Subcutaneous adipose tissue (tissue), 4 donors: ENCODE measurements around the gene SLC27A3. TPM values are rescaled to one million over a fixed set of nuclear protein-coding genes. Genes with fewer than 3 reads are reported as not detected.

Experiments used
- total RNA-seq, 4 donors: library from RNA; depleted of rRNA; stranded (reverse); fragments of >200 nt; gene quantifications; one replicate each; pipeline ENCODE4 v1.1.0, GENCODE V29; 2016
- TF ChIP-seq, protein P1 (sequence below): fragments of 450-650 bp; IDR thresholded peaks from one replicate; pipeline ENCODE4 v1.5.1; 2016; ENCODE audit warnings: low read depth, mild to moderate bottlenecking, control low read depth, antibody characterized with exemption, moderate library complexity

SLC27A3 gene
- total RNA-seq, 4 donors from 2014 or later: 20.4 to 104 (median 46.0) TPM

DNA sequence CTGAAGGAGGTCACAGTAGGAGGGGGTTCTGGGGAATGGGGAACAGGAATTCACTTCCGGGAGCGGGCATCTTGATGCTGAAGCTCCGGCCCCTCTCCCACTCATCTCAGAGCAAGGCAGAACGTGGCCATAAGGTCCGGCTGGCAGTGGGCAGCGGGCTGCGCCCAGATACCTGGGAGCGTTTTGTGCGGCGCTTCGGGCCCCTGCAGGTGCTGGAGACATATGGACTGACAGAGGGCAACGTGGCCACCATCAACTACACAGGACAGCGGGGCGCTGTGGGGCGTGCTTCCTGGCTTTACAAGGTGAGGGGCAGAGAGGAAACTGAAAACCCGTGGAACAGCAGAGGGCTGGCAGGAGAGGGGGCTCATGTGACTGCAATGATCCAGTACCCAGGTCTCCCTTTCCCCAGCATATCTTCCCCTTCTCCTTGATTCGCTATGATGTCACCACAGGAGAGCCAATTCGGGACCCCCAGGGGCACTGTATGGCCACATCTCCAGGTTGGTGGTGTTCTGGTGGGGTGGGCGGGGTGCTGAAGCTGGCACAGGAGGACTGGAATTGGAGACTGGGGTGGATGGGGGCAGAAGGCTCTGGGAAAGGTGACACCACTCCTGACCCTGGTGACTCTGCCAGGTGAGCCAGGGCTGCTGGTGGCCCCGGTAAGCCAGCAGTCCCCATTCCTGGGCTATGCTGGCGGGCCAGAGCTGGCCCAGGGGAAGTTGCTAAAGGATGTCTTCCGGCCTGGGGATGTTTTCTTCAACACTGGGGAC lies 3.0 kb downstream of the SLC27A3 start:
- TF ChIP-seq, protein P1, sequence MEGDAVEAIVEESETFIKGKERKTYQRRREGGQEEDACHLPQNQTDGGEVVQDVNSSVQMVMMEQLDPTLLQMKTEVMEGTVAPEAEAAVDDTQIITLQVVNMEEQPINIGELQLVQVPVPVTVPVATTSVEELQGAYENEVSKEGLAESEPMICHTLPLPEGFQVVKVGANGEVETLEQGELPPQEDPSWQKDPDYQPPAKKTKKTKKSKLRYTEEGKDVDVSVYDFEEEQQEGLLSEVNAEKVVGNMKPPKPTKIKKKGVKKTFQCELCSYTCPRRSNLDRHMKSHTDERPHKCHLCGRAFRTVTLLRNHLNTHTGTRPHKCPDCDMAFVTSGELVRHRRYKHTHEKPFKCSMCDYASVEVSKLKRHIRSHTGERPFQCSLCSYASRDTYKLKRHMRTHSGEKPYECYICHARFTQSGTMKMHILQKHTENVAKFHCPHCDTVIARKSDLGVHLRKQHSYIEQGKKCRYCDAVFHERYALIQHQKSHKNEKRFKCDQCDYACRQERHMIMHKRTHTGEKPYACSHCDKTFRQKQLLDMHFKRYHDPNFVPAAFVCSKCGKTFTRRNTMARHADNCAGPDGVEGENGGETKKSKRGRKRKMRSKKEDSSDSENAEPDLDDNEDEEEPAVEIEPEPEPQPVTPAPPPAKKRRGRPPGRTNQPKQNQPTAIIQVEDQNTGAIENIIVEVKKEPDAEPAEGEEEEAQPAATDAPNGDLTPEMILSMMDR: no peak

DNA sequence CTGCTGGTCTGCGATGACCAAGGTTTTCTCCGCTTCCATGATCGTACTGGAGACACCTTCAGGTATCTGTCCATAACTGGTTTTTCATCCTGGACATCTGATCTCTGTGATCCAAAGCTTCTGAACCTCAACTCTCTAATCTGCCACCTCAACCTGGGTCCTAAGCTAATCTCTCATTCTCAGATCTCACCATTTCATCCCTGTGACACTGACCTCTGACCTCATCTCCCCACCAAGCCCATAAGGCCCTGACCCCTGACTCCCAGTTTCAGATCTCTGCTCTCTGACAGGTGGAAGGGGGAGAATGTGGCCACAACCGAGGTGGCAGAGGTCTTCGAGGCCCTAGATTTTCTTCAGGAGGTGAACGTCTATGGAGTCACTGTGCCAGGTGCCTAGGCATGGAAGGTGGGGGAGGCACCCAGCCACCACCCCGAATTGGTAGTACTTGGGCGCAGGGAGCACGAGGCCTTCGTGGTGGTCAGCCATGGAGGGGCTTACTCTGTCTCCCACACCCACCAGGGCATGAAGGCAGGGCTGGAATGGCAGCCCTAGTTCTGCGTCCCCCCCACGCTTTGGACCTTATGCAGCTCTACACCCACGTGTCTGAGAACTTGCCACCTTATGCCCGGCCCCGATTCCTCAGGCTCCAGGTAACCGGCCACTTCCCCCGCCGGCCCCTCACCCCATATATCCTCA lies 3.8 kb downstream of the SLC27A3 start:
- TF ChIP-seq, protein P1: no peak

DNA sequence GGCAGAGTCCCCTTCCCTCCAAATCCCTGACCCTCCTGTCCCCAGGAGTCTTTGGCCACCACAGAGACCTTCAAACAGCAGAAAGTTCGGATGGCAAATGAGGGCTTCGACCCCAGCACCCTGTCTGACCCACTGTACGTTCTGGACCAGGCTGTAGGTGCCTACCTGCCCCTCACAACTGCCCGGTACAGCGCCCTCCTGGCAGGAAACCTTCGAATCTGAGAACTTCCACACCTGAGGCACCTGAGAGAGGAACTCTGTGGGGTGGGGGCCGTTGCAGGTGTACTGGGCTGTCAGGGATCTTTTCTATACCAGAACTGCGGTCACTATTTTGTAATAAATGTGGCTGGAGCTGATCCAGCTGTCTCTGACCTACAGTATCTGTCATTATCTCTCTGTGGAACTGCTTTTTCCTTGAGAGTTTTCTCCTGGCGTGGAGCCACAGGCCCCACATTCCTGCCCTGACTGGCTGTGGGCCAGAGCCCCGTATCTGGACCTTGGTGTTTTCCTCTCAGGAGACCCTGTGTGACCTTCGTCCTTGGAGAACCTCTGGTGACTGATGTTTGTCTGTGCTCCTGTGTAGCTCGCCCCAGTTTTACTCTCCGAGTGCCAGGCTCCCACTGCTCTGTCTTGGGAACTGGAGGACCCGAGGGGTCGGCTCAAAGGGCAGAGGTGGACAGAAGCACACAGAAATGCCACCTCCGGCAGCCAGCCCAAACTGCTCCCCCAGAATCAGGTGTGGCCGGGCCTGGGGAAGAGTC lies 4.8 kb downstream of the SLC27A3 start:
- TF ChIP-seq, protein P1: no peak

DNA sequence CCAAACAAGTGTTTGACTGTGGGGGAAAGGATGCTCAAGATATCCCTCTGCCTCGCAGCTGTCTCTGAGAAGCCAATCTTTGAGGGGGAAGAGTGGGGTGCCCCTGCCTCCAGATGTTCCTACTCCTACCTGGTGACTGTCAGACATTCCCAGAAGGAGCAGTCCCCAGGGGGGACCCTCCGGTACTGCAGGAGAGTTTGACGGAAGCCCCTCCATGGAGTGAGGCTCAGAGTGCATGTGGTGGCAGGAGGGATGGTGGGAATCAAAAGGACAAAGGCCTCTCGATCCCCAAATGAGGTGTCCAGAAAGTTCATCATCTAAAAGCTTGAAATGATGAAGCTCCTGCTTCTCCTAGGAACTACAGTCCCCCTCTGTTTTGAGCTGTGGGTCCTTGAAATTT lies 5.3 kb downstream of the SLC27A3 start:
- TF ChIP-seq, protein P1: no peak

DNA sequence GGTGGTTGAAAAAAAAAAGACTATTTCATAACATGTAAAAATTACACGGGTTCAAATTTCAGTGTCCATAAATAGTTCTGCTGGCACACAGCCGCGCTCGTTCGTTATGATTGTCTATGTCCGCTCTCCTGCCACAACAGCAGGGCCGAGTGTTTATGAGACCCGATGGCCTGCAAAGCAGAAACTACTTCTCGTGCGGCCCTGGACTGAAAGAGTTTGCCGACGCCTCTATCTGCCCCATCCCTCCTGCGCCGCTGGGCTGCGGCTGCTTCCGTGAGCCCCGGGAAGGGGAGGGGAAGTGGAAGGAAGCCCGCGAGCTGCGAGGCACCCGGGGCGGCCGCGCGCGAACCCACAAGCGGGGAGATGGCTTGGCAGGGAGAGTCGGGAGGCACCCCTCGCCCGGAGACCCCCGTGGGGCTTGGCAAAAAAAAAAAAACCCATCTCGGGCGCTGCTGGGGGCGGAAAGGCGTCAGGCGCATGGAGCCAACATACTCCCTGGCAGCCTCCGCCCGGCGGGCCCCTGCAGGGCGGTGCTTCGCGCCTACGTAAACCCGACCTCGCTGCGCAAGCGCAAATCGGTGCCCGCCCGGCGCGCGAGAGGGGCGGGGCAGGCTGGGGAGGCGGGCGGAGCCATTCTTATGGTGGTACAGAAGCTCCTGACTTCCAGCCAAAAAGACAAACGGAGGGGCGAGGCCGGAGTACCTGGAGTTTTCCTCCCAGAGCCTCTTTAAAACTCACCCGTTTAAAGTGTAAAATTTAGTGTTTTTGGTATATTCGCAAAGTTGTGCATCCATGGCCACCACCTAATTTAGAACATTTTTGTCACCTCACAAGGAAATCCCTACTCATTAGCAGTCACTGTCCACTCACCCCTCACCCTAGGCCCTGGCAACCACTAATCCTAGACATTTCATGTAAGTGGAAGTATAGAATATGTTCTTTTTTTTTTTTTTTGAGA lies 8.3 kb downstream of the SLC27A3 start:
- TF ChIP-seq, protein P1: no peak

DNA sequence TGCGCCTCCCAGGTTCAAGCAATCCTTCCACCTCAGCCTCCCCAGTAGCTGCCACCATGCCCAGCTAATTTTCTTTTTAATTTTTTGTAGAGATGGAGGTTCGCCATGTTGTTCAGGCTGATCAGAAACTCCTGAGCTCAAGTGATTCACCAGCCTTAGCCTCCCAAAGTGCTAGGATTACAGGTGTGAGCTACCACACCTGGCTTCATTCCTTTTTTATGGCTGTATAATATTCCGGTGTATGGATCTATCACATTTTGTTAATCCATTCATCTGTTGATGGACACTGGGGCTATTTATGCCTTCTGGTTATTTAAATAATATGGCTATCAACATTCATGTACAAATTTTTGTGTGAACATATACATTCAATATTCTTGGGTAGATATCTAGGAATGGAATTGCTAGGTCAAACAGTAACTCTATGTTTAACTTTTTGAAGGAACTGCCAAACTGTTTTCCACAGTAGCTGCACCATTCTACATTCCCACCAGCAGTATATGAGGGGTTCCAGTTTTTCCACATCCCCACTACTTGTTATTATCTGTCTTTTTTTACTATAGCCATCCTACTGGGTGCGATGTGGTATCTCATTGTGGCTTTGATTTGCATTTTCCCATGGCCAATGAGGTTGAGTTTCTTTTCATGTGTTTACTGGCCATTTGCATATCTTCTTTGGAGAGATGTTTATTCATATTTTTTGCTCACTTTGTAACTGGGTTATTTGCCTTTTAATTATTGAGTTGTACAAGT lies 11.0 kb downstream of the SLC27A3 start:
- TF ChIP-seq, protein P1: no peak
